Peyer's patch (tissue), 4 donors: ENCODE data around the gene DNAH8.

Experiments used
- POLR2A ChIP-seq, 2 donors: fragments of 450-650 bp; IDR thresholded peaks; one replicate each; pipeline ENCODE4 v1.5.1; 2017; ENCODE audit warnings: antibody characterized with exemption in 2 of 2, mild to moderate bottlenecking in 2 of 2, moderate library complexity in 2 of 2
- TF ChIP-seq, protein P1 (sequence below), 6 experiments: fragments of 450-650 bp in 4 of 6; fragments of 200-600 bp in 2 of 6; sonication (generic) in 1 of 6; IDR thresholded peaks; one replicate each; pipeline ENCODE4 v1.5.1; 2017 to 2019; ENCODE audit warnings: antibody characterized with exemption in 6 of 6, mild to moderate bottlenecking in 3 of 6, moderate library complexity in 1 of 6

- TF ChIP-seq, protein P1, sequence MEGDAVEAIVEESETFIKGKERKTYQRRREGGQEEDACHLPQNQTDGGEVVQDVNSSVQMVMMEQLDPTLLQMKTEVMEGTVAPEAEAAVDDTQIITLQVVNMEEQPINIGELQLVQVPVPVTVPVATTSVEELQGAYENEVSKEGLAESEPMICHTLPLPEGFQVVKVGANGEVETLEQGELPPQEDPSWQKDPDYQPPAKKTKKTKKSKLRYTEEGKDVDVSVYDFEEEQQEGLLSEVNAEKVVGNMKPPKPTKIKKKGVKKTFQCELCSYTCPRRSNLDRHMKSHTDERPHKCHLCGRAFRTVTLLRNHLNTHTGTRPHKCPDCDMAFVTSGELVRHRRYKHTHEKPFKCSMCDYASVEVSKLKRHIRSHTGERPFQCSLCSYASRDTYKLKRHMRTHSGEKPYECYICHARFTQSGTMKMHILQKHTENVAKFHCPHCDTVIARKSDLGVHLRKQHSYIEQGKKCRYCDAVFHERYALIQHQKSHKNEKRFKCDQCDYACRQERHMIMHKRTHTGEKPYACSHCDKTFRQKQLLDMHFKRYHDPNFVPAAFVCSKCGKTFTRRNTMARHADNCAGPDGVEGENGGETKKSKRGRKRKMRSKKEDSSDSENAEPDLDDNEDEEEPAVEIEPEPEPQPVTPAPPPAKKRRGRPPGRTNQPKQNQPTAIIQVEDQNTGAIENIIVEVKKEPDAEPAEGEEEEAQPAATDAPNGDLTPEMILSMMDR (IDR thresholded peaks at IDR 0.05), result no peak
- no peak for TF ChIP-seq POLR2A (IDR thresholded peaks at IDR 0.05)
Observed at GRCh38 chr6:38792356-38792755, 77.2 kb downstream of the DNAH8 start.
